ENCODE results near the gene PALLD. TPM values are rescaled to one million over a fixed set of nuclear protein-coding genes. Genes with fewer than 3 reads are reported as not detected.

PALLD gene
- total RNA-seq, 1 donor from 2014 or later = 179 TPM

- no peak for TF ChIP-seq CTCF (IDR thresholded peaks at IDR 0.05)
- H3K27ac ChIP-seq = no peak overlapping the region
- intact Hi-C loops (cut with DNase I) = no loop called here
- no peak overlapping the region for H3K4me3 ChIP-seq
- H3K4me1 ChIP-seq = peaks cover 7% of the 10 kb centered on the region
- H3K36me3 ChIP-seq = no peaks in the 10 kb centered on the region
- ATAC-seq (no peak), DNase-seq (no peak)
- no peaks in the 10 kb centered on the region for H3K27me3 ChIP-seq
- no peaks in the 10 kb centered on the region for H3K9me3 ChIP-seq
These were observed 111.9 kb downstream of the PALLD start for GRCh38 chr4:168608771-168609170.

- no peak for ATAC-seq
- H3K36me3 ChIP-seq = no peaks in the 10 kb centered on the region
- no peak overlapping the region for H3K4me3 ChIP-seq
- DNase-seq = no peak
- peaks cover 2% of the 10 kb centered on the region for H3K4me1 ChIP-seq
- no peaks in the 10 kb centered on the region for H3K27me3 ChIP-seq
- intact Hi-C loops (cut with DNase I) = no loop called here
- no peak for TF ChIP-seq CTCF (IDR thresholded peaks at IDR 0.05)
- H3K9me3 ChIP-seq = no peaks in the 10 kb centered on the region
- H3K27ac ChIP-seq = no peak overlapping the region
These were observed 112.5 kb downstream of the PALLD start for GRCh38 chr4:168609369-168609768.

- Histone ChIP-seq H3K9me3 (no peaks in the 10 kb centered on the region), H3K4me3 (no peak overlapping the region), H3K27me3 (no peaks in the 10 kb centered on the region), H3K4me1 (no peaks in the 10 kb centered on the region), H3K36me3 (no peaks in the 10 kb centered on the region), H3K27ac (no peak overlapping the region)
- intact Hi-C loops (cut with DNase I) = no loop called here
- TF ChIP-seq CTCF (IDR thresholded peaks at IDR 0.05) = no peak
- ATAC-seq (no peak), DNase-seq (no peak)
These were observed 114.2 kb downstream of the PALLD start for GRCh38 chr4:168610911-168611530.

- H3K36me3 ChIP-seq = no peaks in the 10 kb centered on the region
- DNase-seq (no peak), ATAC-seq (no peak)
- no peak for TF ChIP-seq CTCF (IDR thresholded peaks at IDR 0.05)
- no peaks in the 10 kb centered on the region for H3K27me3 ChIP-seq
- no peak overlapping the region for H3K4me3 ChIP-seq
- H3K4me1 ChIP-seq = no peaks in the 10 kb centered on the region
- intact Hi-C loops (cut with DNase I) = no loop called here
- no peaks in the 10 kb centered on the region for H3K9me3 ChIP-seq
- H3K27ac ChIP-seq = no peak overlapping the region
These were observed 115.7 kb downstream of the PALLD start for GRCh38 chr4:168612450-168613135.

GRCh38 chr4:168613869-168614268, 117.0 kb downstream of the PALLD start:
- no peak for ATAC-seq
- no peaks in the 10 kb centered on the region for H3K4me1 ChIP-seq
- H3K27me3 ChIP-seq = no peaks in the 10 kb centered on the region
- H3K9me3 ChIP-seq = no peaks in the 10 kb centered on the region
- no peaks in the 10 kb centered on the region for H3K36me3 ChIP-seq
- TF ChIP-seq CTCF (IDR thresholded peaks at IDR 0.05) = no peak
- H3K4me3 ChIP-seq = no peak overlapping the region
- H3K27ac ChIP-seq = no peak overlapping the region
- intact Hi-C loops (cut with DNase I) = no loop called here
- DNase-seq = no peak

All from upper lobe of right lung (tissue), 1 donor.